Spleen (tissue), 11 donors: ENCODE measurements around the gene ONECUT3. TPM values are rescaled to one million over a fixed set of nuclear protein-coding genes. Genes with fewer than 3 reads are reported as not detected.

Experiments used
- DNase-seq: peaks from one replicate; pipeline ENCODE4 v3.0.0-alpha.2; 2020
- H3K27ac ChIP-seq, 8 donors: fragments of 200-600 bp; sonication (generic) in 7 of 8; 1 replicate in 4 of 8; 2 replicates in 4 of 8; pipeline versions ENCODE4 v1.5.0 to v1.8.0; 2016 to 2021; ENCODE audit warnings: inconsistent platforms in 4 of 8, mild to moderate bottlenecking in 4 of 8, moderate library complexity in 1 of 8
- H3K27me3 ChIP-seq, 7 donors: fragments of 200-600 bp; sonication (generic) in 6 of 7; replicated peaks in 1 of 7; 1 replicate in 4 of 7; 2 replicates in 3 of 7; pipeline versions ENCODE4 v1.5.0 to v1.8.0; 2016 to 2021; ENCODE audit warnings: inconsistent platforms in 3 of 7, mild to moderate bottlenecking in 1 of 7
- H3K36me3 ChIP-seq, 6 donors: fragments of 200-600 bp; sonication (generic) in 5 of 6; 1 replicate in 4 of 6; 2 replicates in 2 of 6; pipeline versions ENCODE4 v1.5.0 to v1.8.0; 2016 to 2021; ENCODE audit warnings: inconsistent platforms in 2 of 6
- H3K4me1 ChIP-seq, 6 donors: fragments of 200-600 bp; sonication (generic) in 5 of 6; 1 replicate in 3 of 6; 2 replicates in 3 of 6; pipeline versions ENCODE4 v1.5.0 to v1.8.0; 2016 to 2021; ENCODE audit warnings: inconsistent platforms in 3 of 6
- H3K4me3 ChIP-seq, 8 donors: fragments of 200-600 bp; sonication (generic) in 7 of 8; 1 replicate in 4 of 8; 2 replicates in 4 of 8; pipeline versions ENCODE4 v1.5.0 to v1.8.0; 2016 to 2021; ENCODE audit warnings: inconsistent platforms in 4 of 8, mild to moderate bottlenecking in 4 of 8, moderate library complexity in 2 of 8
- H3K9me3 ChIP-seq, 8 donors: fragments of 200-600 bp; sonication (generic) in 7 of 8; 1 replicate in 4 of 8; 2 replicates in 4 of 8; pipeline versions ENCODE4 v1.5.0 to v1.8.0; 2016 to 2021; ENCODE audit warnings: inconsistent platforms in 4 of 8
- CTCF ChIP-seq, 11 experiments: fragments of 200-600 bp in 7 of 11; fragments of 450-650 bp in 4 of 11; sonication (generic) in 4 of 11; IDR thresholded peaks in 8 of 11; conservative IDR thresholded peaks in 3 of 11; 1 replicate in 7 of 11; 2 replicates in 4 of 11; pipeline versions ENCODE4 v1.4.0 to v1.8.0; 2016 to 2021; ENCODE audit warnings: antibody characterized with exemption in 11 of 11, inconsistent platforms in 4 of 11, mild to moderate bottlenecking in 1 of 11
- POLR2A ChIP-seq, 3 donors: fragments of 450-650 bp; IDR thresholded peaks; one replicate each; pipeline ENCODE4 v1.5.1; 2017; ENCODE audit warnings: antibody characterized with exemption in 3 of 3, mild to moderate bottlenecking in 1 of 3
- POLR2AphosphoS5 ChIP-seq, 3 donors: sonication (generic); formaldehyde crosslinking; IDR thresholded peaks; one replicate each; pipeline ENCODE4 v1.5.1; 2017; ENCODE audit warnings: antibody characterized with exemption in 3 of 3
- WGBS, 5 donors: extraction: QIAGEN DNeasy Blood & Tissue Kit in 3 of 5; methylation state at CpG; one replicate each; pipeline versions ENCODE4 v1.1.5 to v1.1.7; 2013 to 2018; 5-methylcytosine and 5-hydroxymethylcytosine counted together
- intact Hi-C: fragments of 100-400 bp; cut with DNase I; formaldehyde crosslinking; loops from one replicate; pipeline ENCODE4 v1.15.0; 2023; ENCODE audit warnings: low total_unique reads
- polyA plus RNA-seq, 3 donors: library from polyadenylated mRNA; stranded (reverse); fragments of 200-250 nt; gene quantifications; one replicate each; pipeline ENCODE4 v1.2.1, GENCODE V29; 2013
- total RNA-seq, 7 donors: library from RNA; depleted of rRNA in 3 of 7; stranded (reverse); fragments of >200 nt in 3 of 7; fragmentation: NEBNext Ultra II Directional in 4 of 7; extraction: Animal tissue kit (Norgen Biotek cat#: 25700) in 4 of 7; gene quantifications; one replicate each; pipeline versions ENCODE4 v1.1.0 to v1.2.1, GENCODE V29; 2016 to 2021
- donor health status: healthy with polysubstance abuse.
- donor health status: DM: no; HTN: no; CAD: no; lungs with moderate emphysema.
- donor health status: DM: no; HTN: no; CAD: no.
- donor health status: Bipolar disorder and iron deficiency.
- donor health status: healthy.
- donor health status: DM: no; HTN: no; CAD: no.
- donor health status: DM: yes; HTN: yes; CAD: no.

Gene ONECUT3
- total and polyA plus RNA-seq, 10 donors, result not detected

- WGBS, 5 donors, result 80 to 97% (median 93%) methylated on average over 1 to 2 of the region's 2 CpGs
- no peaks in the 10 kb centered on the region for H3K9me3 ChIP-seq
- peaks cover 0 to 23% (median 0%) of the 10 kb centered on the region in 6 donors for H3K36me3 ChIP-seq
- peaks cover 5 to 24% (median 18%) of the 10 kb centered on the region in 6 donors for H3K4me1 ChIP-seq
- no peak overlapping the region for H3K4me3 ChIP-seq
- DNase-seq, result no peak
- TF ChIP-seq POLR2A (IDR thresholded peaks at IDR 0.05), result no peak
- TF ChIP-seq CTCF (IDR thresholded peaks at IDR 0.05 in 8 of 11, conservative IDR thresholded peaks at IDR 0.05 in 3 of 11), result no peak
- no peak for TF ChIP-seq POLR2AphosphoS5 (IDR thresholded peaks at IDR 0.05)
- no peaks in the 10 kb centered on the region for H3K27me3 ChIP-seq
- no peak overlapping the region for H3K27ac ChIP-seq
- intact Hi-C loops, result no loop called here
Measured at GRCh38 chr19:1808395-1808731, 55.1 kb downstream of the ONECUT3 start.

GRCh38 chr19:1809678-1810077 lies 56.4 kb downstream of the ONECUT3 start:
- DNase-seq, result peak; percentile 74
- TF ChIP-seq POLR2A (IDR thresholded peaks at IDR 0.05) (no peak), POLR2AphosphoS5 (IDR thresholded peaks at IDR 0.05) (no peak), CTCF (IDR thresholded peaks at IDR 0.05 in 8 of 11, conservative IDR thresholded peaks at IDR 0.05 in 3 of 11) (no peak)
- peaks cover 0 to 20% (median 2%) of the 10 kb centered on the region in 6 donors for H3K36me3 ChIP-seq
- no peaks in the 10 kb centered on the region for H3K27me3 ChIP-seq
- intact Hi-C loops, result no loop called here
- 88 to 91% (median 89%) methylated on average over 5 to 18 of the region's 18 CpGs for WGBS, 5 donors
- H3K27ac ChIP-seq, result no peak overlapping the region
- peaks cover 10 to 37% (median 26%) of the 10 kb centered on the region in 6 donors for H3K4me1 ChIP-seq
- no peaks in the 10 kb centered on the region for H3K9me3 ChIP-seq
- H3K4me3 ChIP-seq, result no peak overlapping the region

- Histone ChIP-seq H3K27ac (peak overlapping the region in 5 of 8 donors; percentile 81 to 93 (median 87)), H3K4me1 (peaks cover 10 to 46% (median 30%) of the 10 kb centered on the region in 6 donors), H3K27me3 (no peaks in the 10 kb centered on the region)
Measured at GRCh38 chr19:1810439-1811160, 57.3 kb downstream of the ONECUT3 start.

More at GRCh38 chr19:1810439-1811160, 57.3 kb downstream of the ONECUT3 start:
- Histone ChIP-seq H3K4me3 (no peak overlapping the region), H3K9me3 (no peaks in the 10 kb centered on the region), H3K36me3 (peaks cover 0 to 20% (median 11%) of the 10 kb centered on the region in 6 donors)
- intact Hi-C loops, result no loop called here
- WGBS, 5 donors, result 88 to 94% (median 90%) methylated on average over 19 of the region's 19 CpGs
- TF ChIP-seq POLR2AphosphoS5 (IDR thresholded peaks at IDR 0.05) (no peak), POLR2A (IDR thresholded peaks at IDR 0.05) (no peak), CTCF (IDR thresholded peaks at IDR 0.05 in 8 of 11, conservative IDR thresholded peaks at IDR 0.05 in 3 of 11) (no peak)
- peak; percentile 81 for DNase-seq
